Transverse colon (tissue), 4 donors: ENCODE data around the gene MSH3.
"Not testable (repeated sequence)": the region's sequence is repeated elsewhere in the genome, so short reads cannot be mapped to it uniquely, and the experiment has no call there.

Experiments used
- POLR2A ChIP-seq: fragments of 450-650 bp; IDR thresholded peaks from one replicate; pipeline ENCODE4 v1.6.1; 2016; ENCODE audit warnings: antibody characterized with exemption, mild to moderate bottlenecking, moderate library complexity
- POLR2AphosphoS5 ChIP-seq, 3 donors: sonication (generic); formaldehyde crosslinking; IDR thresholded peaks; one replicate each; pipeline ENCODE4 v1.6.1; 2016; ENCODE audit warnings: antibody characterized with exemption in 3 of 3
- TF ChIP-seq, protein P1 (sequence below), 5 experiments: fragments of 200-600 bp in 3 of 5; fragments of 450-650 bp in 2 of 5; sonication (generic) in 3 of 5; IDR thresholded peaks; 1 replicate in 2 of 5; 2 replicates in 3 of 5; pipeline ENCODE4 v1.5.1; 2016 to 2017; ENCODE audit warnings: antibody characterized with exemption in 5 of 5, inconsistent platforms in 3 of 5, mild to moderate bottlenecking in 2 of 5, moderate library complexity in 1 of 5

DNA sequence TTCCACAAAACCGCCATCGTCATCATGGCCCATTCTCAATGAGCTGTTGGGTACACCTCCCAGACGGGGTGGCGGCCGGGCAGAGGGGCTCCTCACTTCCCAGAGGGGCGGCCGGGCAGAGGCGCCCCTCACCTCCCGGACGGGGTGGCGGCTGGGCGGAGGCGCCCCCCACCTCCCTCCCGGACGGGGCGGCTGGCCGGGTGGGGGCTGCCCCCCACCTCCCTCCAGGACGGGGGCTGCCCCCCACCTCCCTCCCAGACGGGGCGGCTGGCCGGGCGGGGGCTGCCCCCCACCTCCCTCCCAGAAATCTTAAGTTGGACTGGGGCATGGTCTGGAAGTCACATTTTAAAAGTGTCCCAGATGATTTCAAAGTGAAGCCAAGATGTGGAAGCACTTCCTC is 169.7 kb downstream of the MSH3 start:
- TF ChIP-seq, protein P1, sequence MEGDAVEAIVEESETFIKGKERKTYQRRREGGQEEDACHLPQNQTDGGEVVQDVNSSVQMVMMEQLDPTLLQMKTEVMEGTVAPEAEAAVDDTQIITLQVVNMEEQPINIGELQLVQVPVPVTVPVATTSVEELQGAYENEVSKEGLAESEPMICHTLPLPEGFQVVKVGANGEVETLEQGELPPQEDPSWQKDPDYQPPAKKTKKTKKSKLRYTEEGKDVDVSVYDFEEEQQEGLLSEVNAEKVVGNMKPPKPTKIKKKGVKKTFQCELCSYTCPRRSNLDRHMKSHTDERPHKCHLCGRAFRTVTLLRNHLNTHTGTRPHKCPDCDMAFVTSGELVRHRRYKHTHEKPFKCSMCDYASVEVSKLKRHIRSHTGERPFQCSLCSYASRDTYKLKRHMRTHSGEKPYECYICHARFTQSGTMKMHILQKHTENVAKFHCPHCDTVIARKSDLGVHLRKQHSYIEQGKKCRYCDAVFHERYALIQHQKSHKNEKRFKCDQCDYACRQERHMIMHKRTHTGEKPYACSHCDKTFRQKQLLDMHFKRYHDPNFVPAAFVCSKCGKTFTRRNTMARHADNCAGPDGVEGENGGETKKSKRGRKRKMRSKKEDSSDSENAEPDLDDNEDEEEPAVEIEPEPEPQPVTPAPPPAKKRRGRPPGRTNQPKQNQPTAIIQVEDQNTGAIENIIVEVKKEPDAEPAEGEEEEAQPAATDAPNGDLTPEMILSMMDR (IDR thresholded peaks at IDR 0.05) = not testable (repeated sequence)
- TF ChIP-seq POLR2A; POLR2AphosphoS5 (IDR thresholded peaks at IDR 0.05): not testable (repeated sequence)
